ENCODE results near the gene CSF1R.
"Not testable (repeated sequence)": the region's sequence is repeated elsewhere in the genome, so short reads cannot be mapped to it uniquely, and the experiment has no call there.

- not testable (repeated sequence) for TF ChIP-seq MAX (IDR thresholded peaks at IDR 0.05; ENCODE audit: insufficient read depth, insufficient read length); POLR2A (IDR thresholded peaks at IDR 0.05; ENCODE audit: low read depth, low read length)
Measured at GRCh38 chr5:150050172-150050811, 36.1 kb downstream of the CSF1R start.
